ENCODE results near the gene KRTAP4-16.
"Not testable (repeated sequence)": the region's sequence is repeated elsewhere in the genome, so short reads cannot be mapped to it uniquely, and the experiment has no call there.

Gene KRTAP4-16

DNA sequence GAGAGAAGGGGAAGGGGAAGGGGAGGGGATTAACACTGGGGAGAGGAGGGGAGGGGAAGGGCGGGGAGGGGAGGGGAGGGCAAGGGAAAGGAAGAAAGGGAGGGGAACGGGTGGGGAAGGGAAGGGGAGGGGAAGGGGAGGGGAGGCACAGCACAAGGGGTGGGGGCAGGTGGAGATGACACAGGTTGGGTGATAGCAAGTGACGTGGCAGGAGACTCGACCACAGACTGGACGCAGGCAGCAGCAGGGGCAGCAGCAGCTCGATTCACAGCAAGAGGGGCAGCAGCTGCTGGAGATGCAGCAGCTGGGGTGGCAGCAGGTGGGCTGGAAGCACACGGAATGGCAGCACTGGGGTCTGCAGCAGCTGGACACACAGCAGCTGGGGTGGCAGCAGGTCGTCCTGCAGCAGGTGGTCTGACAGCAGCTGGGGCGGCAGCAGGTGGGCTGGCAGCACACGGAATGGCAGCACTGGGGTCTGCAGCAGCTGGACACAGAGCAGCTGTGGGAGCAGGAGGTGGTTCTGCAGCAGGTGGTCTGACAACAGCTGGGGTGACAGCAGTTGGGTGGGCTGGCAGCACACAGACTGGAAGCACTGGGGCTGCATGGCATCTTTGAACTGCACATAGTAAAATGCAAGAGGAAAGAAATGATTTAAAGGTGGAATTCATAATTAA lies at the start of gene KRTAP4-16:
TSS of gene KRTAP4-16 (minus strand) at position 624 of the 674 bp plus-strand sequence. CDS start at position 624, 0 bp downstream.
- no peak for DNase-seq

DNA sequence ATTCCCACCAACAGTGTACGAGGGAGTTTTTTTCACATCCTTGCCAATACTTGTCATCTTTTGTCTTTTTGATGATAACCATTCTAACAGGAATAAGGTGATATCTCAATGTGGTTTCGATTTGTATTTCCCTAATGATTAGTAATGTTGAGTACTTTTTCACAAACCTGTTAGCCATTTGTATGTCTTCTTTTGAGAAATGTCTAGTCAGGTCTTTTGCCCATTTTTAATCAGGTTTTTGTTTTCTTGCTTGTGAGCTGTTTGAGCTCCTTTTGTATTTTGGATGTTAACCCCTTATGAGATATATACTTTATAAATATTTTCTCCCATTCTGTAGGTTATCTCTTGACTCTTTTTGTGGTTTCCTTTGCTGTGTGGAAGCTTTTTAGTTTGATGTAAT lies 49.5 kb upstream of the KRTAP4-16 start:
- DNase-seq, result no peak

DNA sequence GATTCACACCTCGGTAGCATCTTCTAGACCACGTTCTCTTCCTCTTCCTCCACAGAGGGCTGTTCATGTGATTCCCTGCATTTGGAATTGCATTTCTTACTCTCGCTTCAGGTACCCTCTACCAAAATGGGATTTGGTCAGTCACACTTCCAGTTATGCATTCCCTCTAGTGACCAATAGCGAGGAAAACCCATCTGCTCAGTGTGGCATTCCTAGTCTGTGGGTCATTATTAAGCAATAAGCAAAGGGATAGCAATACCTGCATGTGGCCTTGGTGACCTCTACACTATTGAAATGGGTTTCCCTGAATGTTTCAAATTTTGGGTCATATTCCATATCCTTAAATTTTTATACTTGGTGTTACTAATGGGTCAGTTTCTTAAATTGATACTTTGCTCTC lies 48.0 kb upstream of the KRTAP4-16 start:
- no peak for DNase-seq

DNA sequence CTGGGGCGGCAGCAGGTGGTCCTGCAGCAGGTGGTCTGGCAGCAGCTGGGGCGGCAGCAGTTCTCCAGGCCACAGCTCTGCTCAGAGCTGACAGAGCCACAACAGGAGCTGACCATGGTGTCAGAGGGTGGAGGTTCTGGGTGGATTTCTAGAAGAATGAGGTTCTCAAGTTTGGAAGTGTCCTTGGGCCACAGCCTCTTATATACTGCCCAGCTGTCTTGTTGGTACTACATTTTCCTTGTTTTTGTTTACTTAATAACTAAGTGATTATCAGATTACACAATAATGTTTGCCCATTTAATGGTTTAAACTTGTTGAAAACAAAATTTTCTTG lies 47.6 kb upstream of the KRTAP4-16 start, which contains the start of gene KRTAP4-5:
TSS of gene KRTAP4-5 (minus strand) at position 174 of the 334 bp plus-strand sequence. CDS start at position 116, 58 bp downstream.
- no peak for DNase-seq

DNA sequence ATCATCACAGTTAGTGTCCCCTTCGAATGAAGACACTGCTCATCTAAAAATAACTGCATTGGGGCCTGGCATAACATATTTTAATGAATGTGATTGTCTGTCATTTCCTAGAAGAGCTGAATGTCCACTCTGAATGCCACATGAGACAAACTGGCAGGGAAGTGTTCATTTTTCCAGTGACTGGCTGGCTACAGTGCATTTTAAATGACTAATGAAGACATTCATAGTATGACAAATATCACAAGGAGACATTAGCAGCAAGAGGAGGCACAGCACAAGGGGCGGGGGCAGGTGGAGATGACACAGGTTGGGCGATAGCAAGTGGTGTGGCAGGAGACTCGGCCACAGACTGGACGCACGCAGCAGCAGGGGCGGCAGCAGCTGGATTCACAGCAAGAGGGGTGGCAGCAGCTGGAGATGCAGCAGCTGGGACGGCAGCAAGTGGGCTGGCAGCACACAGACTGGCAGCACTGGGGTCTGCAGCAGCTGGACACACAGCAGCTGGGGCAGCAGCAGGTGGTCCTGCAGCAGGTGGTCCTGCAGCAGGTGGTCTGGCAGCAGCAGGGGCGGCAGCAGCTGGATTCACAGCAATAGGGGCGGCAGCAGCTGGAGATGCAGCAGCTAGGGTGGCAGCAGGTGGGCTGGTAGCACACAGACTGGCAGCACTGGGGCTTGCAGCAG lies 47.1 kb upstream of the KRTAP4-16 start:
- DNase-seq, result not testable (repeated sequence)

DNA sequence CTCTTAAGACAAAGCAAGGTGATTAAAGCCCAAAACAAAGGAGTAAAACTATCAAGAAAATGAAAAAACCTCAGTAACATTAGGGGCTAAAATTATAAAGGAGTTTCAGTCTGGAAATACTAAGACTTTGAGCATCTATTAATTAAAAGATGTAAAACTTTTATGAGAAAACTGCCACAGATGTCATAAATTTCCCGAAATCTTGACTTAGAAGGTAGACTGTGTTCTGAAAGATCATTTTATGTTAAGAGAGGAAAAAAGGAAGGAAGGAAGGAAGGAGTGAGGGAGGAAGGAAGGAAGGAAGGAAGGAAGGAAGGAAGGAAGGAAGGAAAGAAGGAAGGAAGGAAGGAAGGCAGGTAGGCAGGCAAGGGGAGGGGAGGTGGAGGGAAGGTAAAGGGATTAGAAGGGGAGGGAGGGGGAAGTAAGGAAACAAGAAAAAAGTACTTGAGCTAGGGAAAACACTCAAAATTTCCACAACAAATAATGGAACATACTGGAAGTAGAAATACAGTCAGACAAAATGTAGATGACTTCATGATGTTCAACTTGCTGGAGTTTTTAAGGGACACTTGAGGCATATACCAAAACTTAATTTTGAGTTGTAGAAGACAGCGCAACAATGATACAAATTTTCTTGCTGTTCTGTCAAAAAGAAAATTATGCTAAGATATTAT lies 45.7 kb upstream of the KRTAP4-16 start:
- no peak for DNase-seq

DNA sequence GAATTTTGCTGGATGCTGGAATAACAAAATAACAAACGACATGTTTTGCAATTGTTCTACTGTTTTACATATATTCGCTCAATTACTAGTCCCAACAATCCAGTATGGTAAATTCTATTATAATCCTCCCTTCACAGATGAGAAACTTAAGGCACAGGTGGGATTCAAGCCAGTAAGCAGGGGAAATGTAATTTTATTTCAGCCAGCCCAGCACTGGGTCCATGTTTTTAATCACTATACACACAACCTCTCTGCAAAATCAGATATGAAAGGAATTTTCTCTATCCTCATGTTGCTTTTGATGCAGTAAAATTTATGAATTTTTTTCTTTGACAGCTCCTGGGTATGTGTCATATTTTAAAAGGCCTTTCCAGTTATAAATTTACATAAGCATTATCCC lies 43.3 kb upstream of the KRTAP4-16 start:
- DNase-seq, result no peak

DNA sequence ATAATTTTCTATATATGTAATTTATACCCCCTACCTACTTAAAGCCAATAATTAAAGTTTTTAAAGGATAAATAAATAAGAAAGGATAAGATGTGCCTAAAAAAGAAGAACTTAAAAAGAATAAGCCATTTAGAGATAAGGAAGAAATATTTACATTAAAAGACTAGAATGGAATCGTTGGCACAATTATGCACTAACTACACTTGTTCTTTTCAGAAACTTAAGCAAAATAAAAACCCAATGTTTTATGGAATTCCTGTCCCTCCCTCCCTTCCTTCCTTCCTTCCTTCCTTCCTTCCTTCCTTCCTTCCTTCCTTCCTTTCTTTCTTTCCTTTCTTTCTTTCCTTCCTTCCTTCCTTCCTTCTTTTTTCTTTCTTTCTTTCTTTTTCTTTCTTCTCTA lies 42.8 kb upstream of the KRTAP4-16 start:
- DNase-seq, result no peak

DNA sequence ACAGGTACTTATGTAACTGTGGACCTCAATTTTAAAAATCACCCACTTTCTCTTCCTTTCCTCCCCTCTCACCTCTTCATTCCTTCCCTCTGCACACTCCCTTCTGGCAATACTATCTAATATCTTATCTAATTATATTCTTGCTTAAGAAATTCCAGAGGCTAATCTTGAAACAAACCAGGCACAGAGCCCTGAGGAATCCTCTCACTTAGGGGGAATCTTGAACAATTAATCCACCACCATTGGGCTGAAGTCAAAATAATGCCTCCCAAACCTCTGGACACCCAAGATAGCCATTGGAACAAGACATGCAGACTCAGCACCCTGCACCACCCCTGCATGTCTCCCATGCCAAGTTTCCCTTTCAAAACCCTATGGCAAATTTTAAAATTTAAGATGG lies 39.4 kb upstream of the KRTAP4-16 start:
- DNase-seq, result no peak

DNA sequence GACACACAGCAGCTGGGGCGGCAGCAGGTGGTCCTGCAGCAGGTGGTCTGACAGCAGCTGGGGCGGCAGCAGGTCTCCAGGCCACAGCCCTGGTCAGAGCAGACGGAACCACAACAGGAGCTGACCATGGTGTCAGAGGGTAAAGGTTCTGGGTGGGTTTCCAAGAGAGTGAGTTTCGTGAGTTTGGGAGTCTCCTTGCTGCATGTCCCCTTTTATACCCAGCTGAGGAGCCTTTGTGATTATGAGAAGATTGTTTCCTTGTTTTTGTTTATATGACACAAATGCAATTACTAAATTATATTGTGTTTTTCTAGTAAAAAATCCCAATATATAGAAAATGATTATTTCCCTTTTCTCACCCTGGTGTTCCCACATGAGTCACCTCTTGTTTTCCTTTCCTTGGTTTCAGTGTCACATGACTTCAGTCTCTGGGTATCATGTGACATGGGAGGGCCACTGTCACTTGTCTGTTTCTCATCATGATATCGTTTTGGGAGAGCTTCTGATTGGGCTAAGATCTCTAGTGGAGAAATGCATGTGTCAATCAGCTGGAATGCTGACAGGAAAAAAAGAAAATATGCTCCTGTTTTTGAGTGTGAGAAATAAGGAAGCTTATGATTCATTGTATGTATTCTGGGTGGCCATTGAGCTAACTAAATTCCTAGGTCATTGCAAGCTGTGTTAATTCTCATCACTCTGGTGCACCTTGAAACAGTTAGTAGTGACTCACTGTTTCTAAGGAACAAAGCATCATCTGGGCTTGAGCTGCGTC lies 38.5 kb upstream of the KRTAP4-16 start, which contains the start of gene KRTAP4-6:
TSS of gene KRTAP4-6 (minus strand) at position 185 of the 772 bp plus-strand sequence. CDS start at position 128, 57 bp downstream.
- DNase-seq, result no peak

DNA sequence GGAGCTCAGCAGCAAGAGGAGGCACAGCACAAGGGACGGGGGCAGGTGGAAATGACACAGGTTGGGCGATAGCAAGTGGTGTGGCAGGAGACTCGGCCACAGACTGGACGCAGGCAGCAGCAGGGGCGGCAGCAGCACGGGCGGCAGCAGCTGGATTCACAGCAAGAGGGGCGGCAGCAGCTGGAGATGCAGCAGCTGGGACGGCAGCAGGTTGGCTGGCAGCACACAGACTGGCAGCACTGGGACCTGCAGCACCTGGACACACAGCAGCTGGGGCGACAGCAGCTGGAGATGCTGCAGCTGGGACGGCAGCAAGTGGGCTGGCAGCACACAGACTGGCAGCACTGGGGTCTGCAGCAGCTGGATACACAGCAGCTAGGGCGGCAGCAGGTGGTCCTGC lies 37.9 kb upstream of the KRTAP4-16 start:
- DNase-seq, result not testable (repeated sequence)

DNA sequence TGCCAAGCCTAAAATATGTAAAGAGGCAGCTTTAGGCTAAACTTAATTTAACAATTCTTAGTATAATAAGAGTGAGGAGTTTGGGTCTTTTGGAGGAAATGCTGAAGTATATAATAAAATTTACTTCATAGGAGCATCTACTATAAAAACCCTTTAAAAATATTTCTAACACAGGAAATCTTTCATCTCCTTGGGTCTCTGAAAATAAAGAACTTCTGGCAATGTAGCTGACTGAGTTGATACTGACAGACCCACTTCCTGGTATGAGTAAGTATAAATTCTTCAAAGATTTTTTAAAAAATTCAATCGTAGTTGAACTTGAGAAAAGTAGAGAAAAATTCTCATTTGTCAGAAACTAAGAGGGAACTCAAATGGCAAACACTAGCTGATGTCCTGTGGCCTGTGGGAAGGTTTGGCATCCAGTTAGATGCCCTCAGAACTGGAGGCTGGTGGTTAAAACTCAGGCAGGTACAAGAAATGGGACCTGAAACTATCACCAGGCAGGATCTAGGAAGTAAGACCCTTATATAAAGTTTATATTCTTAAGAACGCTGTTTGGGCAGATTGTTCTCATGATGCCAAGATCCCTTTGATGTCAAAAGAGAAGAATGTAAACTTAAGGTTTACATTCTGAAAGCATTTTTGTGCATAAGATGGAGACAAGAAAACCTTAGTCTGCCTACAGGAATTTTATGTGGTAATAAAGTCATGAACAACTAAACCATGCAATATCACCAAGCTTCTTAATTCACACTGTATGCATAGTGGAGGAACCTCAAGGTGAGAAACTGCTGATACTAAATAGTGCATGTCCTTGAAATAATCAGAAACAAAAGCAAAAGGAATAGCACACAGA lies 32.1 kb upstream of the KRTAP4-16 start:
- DNase-seq, result no peak

DNA sequence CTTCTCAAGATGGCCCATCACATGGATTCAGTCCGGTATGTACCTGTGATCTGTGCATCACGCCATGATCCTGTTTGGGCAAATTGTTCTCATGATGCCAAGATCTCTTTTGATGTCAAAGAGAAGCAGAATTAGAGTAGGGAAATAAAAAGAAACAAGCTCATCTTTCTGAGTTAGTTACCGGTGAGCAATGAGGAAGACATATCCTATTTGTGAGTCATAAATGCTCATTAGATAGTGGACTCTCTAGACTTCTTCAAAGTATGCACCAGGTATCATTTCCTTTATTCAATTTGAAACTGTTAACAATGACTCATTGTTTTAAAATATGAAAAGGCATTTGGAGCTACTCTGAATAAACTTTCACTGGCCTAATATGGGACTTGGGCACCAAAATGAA lies 30.0 kb upstream of the KRTAP4-16 start:
- no peak for DNase-seq

DNA sequence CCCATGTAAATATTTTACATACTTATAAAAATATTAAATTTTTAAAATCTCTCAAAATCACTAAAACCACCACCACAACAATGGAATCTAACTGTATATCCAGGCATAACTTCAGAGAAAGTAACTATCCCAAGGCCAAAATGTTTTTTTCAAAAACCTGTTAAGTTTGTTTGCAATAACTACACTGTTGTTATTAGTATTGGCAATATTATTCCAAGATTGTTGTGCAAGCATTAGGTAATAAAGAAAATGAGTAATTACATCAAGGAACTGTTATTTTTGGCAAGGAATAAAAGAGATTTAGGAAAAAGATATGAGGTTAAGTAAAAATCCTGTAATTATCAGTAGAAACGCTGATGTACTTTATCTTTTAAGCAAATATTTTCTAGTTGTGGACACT lies 25.4 kb upstream of the KRTAP4-16 start:
- DNase-seq, result no peak

DNA sequence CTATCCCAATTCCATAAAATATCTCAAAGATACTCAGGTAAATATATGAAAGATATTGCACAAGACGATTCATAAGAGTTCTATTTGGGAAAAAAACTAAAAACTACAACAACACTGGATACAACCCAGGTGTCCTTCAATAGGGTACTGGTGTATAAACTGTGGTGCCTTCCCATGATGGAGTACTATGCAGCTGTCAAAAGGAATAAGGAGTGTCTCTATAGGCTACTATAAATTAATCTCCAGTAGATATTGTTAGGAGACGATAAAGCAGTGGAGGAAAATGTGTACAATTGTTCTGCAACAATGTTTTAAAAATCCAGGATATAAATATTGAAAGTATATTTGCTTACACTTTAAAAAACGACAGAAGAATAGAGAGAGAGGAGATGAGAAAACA lies 24.4 kb upstream of the KRTAP4-16 start:
- no peak for DNase-seq

DNA sequence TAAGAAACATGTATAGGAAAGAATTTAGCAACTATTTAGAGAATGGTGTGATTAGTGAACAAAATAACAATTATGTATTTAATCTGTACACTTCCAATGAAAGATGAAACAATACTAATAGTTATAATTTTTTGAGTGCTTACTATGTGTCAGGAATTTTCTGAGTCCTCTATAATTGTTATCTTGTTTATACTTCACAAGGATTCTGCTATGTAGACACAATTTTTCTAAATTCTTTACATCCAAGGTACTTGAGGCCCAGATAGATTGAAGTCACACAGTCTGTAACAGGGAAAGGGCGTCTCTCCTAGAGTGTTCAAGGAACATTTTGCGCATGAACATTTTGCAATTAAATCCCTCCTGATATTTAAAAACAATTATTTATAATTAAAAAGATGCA lies 23.1 kb upstream of the KRTAP4-16 start:
- no peak for DNase-seq

DNA sequence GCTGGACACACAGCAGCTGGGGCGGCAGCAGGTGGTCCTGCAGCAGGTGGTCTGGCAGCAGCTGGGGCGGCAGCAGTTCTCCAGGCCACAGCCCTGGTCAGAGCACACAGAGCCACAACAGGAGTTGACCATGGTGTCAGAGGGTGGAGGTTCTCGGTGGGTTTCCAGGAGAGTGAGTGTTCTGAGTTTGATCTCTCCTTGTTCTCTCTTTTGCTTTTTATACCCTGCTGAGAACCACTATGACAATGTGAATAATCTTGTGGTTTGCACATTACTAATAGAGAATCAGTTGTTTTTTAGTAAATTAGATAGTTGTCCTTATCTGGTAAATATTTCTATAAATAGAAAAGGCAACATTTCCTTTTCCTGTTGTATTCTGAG lies 22.0 kb upstream of the KRTAP4-16 start, which contains the start of gene KRTAP4-12:
TSS of gene KRTAP4-12 (minus strand) at position 192 of the 381 bp plus-strand sequence. CDS start at position 132, 60 bp downstream.
- not testable (repeated sequence) for DNase-seq

DNA sequence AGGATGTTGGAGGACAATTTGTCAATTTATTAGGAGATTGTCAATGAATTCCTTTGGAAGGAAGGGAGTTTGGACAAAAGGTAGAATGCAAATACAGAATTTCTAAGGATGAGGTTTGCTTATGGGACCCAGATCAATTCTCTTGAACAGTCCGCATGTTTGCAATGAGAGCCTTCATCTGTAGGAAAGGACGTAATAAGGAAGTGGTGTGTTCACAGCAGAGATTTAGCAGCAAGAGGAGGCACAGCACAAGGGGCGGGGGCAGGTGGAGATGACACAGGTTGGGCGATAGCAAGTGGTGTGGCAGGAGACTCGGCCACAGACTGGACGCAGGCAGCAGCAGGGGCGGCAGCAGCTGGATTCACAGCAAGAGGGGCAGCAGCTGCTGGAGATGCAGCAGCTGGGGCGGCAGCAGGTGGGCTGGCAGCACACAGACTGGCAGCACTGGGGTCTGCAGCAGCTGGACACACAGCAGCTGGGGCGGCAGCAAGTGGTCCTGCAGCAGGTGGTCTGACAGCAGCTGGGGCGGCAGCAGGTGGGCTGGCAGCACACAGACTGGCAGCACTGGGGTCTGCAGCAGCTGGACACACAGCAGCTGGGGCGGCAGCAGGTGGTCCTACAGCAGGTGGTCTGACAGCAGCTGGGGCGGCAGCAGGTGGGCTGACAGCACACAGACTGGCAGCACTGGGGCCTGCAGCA lies 21.4 kb upstream of the KRTAP4-16 start:
- not testable (repeated sequence) for DNase-seq

DNA sequence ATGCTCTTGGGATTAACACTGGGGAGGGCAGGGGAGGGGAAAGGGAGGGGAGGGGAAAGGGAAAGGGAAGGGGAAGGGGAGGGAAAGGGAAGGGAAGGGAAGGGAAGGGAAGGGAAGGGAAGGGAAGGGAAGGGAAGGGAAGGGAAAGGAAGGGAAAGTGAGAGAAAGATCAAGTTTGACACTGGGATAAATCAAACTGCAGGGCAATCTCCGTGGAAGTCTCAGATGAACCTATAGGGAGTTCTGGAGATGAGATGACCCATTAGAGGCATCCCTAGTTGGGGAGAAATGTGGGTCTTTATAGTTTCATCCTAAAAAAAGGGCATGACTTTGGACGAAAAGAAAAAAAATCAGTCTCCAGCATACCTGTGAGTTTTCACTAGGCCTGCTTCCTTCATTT lies 19.7 kb upstream of the KRTAP4-16 start:
- DNase-seq, result no peak

DNA sequence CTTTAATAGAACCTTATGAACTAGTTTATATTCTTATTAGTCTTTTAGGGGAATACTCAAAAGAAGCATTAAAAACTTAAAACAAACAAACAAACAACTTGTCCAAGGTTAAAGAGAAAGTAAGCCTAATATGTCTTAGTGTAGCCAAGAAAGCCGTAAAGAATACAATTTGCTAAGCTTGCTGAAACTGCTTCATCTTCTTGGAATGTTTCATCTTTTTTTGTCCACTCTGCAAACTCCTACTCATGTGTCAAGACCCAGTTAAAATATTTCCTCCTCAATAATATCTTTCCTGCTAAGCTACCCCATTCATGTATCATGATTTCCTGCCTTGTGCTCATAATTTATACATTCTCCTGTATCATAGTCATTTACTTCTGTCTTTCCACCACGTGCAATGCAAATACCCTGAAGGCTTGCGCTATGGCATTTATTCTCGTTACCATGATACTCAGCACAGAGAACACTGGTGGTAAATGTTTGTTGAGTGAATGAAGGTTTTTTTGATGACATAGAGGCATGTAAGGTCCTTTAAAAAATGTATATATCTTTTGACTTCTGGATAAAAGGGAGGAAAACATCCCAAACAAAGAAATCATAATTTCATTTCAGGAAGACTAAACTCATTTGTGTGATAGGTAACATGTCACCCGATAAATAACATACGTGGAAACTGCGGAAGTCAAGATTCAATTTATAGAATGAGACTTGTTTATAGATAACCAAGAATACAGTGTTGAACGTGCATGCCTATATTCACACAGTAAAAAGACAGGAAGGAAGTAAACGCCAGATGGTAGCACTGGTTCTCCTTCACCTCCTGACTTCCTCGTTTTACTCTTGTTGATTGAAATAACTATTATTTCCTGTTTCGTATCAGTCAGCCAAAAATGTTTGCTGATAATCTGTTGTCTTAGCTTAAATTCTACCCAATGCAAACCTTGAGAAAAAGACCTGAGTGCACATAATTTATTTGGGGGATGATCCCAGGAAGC lies 18.0 kb upstream of the KRTAP4-16 start:
- DNase-seq, result not testable (repeated sequence)
